ENCODE measurements around the gene MFAP3L.
"Not testable (repeated sequence)": the region's sequence is repeated elsewhere in the genome, so short reads cannot be mapped to it uniquely, and the experiment has no call there.

MFAP3L gene

DNA sequence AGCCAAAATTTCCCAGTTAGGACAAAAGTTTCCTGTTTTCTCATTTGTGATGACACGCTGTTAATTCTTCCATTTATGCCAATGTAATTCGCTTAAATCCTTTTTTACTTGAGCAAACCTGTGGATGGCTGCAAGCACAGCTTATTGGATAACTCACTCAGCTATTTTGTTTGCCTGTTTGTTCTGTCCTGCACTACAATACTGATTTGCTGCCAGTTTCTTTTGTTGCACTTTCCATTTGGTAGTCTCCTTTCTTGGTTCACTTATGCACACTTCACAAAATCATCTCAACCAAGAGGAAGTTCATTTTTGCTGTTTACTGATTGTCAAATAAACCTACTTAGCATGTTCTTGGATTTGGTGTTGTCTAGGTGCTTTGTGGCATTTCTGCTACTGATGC lies 40.3 kb downstream of the MFAP3L start:
- no peak for DNase-seq

DNA sequence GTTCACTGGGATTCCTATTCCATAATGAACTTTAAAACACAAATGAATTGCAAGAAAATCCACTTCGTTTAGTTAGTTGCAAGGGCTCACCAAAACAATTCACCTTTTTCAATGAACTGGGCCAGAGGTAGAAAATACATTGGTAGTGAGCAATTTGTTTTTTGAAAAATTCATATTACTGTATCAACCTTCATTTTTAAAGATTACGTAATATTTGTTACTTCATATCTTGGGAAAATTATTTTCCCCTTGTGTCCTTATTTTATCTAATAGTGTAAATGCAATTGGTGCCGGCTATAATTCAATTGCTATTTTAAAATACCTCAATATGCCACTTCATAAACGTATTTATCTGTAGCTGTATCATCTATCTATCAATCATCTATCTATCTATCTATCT lies 41.5 kb downstream of the MFAP3L start:
- no peak for DNase-seq

GRCh38 chr4:169984173-169984572 lies 42.0 kb downstream of the MFAP3L start:
- no peak for DNase-seq

- DNase-seq: no peak
Observed at GRCh38 chr4:169976951-169977350, 49.2 kb downstream of the MFAP3L start.

GRCh38 chr4:169975838-169976796 lies 50.1 kb downstream of the MFAP3L start:
- peak; percentile 68 to 88 for DNase-seq

DNA sequence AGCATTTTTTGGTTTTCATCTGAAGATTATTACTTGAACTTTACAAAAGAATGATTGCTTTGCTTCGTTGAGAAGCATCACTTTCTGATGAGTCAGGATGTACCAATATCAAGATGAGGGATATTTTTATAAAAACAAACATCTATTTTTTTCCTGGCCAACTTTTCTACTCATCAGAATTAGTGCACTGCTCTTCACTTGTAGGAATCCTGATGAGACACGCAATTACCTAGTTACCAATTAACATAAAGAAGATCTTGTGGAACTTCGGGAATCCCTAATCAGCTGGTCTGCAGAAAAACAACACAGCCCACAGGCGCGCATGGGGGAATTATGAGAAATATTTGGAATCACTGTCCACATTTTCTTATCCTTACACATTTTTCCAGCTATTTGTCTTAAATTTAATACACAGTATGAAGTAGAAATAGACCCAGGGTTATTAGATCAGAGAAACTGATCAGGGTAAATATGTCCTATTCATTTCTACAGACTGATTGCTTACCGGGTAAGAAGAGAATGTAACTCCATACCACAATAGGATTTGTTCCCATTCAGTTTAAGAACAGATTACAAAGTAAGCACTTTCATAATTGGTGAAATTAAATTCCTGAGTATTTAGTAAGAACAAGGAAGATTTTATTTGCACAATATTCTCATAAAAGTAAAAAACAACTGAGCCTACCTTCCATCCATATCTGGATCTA lies 50.9 kb downstream of the MFAP3L start:
- DNase-seq: no peak

DNA sequence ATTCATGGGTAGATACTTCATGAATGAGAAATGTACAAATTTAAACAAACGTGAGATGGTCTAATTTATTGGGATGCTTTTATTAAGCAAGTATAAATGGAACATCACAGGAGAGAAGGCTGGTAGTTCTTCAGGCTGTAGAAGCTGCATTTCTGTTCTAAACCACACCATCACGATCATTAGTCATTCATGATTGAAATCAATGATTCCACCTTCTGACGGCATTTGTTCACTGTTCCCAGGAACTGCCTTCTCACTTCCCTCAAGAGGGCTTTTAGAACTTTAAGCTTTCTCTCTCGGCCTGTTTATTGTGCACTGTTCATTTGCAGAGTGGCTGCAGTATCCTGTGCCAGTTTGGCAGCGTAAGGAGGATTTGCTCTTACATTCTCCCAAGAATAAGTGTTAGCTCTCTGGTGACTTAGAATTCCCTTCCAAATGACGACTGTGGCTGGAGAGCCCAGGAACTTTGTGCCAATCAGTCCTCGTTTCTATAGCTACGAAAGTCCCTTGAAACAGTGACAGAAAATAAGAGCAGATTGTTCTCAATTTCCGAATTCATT lies 54.7 kb downstream of the MFAP3L start:
- no peak for DNase-seq

DNA sequence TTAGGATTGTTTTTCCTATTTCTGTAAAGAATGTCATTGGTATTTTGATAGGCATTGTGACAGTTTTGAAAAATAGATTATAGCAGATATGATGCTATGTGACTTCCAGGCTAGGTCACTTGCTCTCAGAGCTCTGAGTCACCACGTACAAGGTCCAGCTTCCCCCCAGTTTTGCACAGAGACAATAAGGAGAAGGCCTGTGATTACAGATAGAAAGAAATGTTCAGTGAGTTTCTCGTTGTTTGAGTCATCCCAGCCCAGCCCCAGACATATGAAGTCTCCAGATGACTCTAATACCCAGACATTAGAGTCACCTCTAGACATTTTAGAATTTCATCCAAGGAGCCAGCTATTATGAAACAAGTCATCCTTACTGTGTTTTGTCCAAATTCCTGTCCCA lies 57.2 kb downstream of the MFAP3L start:
- DNase-seq: no peak

DNA sequence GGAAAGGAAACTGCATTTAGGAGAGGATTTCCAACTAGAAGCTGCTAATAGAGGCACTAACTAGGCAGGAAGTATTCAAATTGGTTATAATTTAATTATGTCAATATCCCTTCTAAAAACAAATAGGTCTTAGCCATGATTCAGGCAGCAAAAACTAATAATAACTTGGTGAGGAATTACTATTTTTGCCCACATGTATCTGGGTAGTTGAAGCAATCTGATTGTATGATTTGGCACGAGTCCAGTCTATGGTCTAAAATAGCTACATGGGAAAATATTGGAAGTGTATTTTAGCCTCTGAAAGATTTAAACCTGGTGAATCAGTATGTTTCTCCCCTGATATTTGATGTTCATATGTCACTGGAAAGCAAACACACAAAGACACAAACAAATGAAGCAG lies 62.2 kb downstream of the MFAP3L start:
- DNase-seq: no peak

DNA sequence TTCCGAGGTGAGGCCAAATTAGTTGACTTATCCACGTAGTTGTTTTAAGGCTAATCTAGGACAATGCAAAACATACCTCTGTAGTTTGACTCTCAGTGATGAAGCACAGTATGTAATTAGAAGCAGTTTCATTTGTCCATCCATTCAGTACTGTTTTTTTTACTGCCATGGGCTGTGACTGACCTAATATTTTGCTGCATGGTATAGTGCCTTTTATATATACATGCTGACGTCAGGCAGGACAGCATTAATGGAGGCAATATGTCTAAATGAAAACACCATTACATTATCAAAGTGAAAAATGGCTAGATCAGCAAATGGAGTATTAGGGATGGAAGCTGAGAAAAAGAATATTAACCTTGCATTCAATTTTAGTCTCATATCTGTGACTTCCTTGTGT lies 66.9 kb downstream of the MFAP3L start:
- DNase-seq: no peak

GRCh38 chr4:169958629-169959028 lies 67.6 kb downstream of the MFAP3L start:
- no peak for DNase-seq

- DNase-seq: no peak
Observed at GRCh38 chr4:169957785-169958184, 68.4 kb downstream of the MFAP3L start.

DNA sequence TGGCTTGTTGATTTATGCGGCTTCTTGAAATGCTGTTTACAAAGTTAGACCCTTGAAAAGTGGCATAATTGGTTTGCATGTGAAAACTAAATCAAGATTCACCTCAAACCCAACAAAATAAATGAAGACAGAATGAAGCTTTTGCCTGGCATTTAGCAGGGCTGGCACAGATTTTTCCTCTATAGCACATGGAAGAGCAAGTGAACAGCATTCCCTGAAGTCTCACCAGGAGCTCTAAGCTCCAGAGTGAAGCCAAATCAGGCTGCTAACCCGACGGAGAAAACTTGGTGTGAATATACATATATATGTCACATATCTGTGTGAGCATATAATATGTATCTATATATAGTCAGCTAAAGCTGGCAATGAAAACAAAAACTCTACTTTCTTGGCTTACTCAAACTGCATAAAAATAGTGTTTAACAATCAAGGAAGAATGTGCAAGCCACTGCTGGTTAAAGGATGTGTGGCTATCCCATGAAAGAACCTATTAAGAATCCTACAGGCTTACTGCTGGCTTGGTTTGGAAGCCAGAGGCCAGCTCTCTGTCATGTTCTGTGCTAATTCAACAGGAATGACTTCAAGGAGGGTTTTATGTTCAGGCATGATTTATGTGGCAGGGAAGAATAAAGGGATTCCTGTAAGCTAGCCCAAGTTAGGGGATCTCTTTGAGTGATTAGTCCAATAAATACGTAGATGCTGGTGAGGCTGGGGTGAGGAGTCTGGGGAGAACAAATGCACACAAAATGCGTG lies 69.9 kb downstream of the MFAP3L start:
- no peak for DNase-seq

GRCh38 chr4:169955521-169955920 lies 70.7 kb downstream of the MFAP3L start:
- DNase-seq: no peak

DNA sequence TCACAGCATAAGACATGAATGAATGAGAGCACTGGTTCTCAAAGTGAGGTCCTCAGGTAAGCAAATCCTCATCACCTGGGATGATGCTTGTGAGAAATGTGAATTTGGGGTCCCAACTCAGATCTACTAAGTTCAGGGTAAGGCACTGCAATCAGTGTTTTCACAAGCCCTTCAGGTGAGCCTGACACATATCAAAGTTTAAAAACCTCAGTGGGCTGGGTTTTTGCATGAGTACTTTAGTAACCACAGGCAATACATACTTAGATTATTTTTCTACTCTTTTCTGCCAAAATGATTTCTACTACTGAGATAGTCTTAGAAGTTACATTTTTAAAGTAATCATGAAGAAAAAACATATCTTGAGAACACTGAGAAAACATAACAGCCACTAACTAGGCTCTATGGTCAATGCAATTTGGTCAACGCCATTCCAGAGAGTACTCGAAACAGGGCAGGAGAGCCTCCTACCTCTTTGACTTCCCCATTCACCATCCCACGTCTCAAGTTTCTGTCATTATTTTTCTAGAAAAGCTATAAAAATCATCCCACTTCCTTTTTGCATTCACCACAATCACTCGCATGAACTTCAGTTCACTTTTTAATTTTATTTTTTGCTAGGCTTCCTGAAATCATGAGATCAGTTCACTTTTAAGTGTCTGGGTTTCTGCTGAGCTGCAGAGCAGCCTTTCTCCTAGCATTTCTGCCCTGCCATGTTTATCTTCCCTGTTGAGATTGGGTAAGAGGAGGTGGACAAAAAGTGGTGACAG lies 73.8 kb downstream of the MFAP3L start:
- no peak for DNase-seq

DNA sequence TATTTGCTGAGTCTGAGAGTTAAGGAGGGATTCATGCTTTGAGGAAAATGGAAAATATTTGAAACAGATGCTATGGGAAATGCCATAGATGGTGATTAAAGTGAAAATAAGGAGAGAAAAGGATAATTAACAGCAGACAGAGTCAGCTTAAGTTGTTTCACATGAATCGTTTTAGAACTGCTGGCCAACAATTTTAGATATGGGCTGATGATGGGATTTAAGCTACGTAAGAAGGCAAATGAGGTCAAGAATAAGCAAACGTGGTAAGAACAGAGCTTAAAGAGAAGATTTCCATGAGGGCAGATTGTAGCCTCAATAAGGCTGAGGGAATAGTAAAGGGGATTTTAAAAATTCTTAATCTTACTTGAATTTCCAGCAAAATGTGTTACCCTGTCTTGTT lies 77.9 kb downstream of the MFAP3L start:
- no peak for DNase-seq

- DNase-seq: peak; percentile 18 to 45
Observed at GRCh38 chr4:169945636-169946035, 80.6 kb downstream of the MFAP3L start.

GRCh38 chr4:169943601-169944000 lies 82.6 kb downstream of the MFAP3L start:
- not testable (repeated sequence) for DNase-seq

DNA sequence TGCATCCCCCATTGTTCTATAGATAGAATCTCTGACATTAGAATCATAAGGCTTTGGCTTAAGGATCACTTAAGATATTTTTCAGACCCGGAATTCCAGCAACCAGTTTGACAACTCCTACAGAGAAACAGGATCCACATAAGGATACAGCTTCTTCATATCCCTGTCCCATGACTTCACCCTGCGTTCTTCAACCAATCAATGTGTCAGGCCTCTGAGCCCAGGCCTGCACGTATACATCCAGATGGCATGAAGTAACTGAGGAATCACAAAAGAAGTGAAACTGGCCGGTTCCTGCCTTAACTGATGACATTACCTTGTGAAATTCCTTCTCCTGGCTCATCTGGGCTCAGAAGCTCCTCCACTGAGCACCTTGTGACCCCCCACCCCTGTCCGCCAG lies 85.1 kb downstream of the MFAP3L start:
- DNase-seq: no peak

GRCh38 chr4:169940460-169940859 lies 85.7 kb downstream of the MFAP3L start:
- no peak for DNase-seq

All from NCI-H524 (cell line).